SK-MEL-5 (cell line): ENCODE data around the gene WDR11. TPM values are rescaled to one million over a fixed set of nuclear protein-coding genes. Genes with fewer than 3 reads are reported as not detected.
A peak's percentile ranks its signal among the peaks of the same experiment; 100 is the strongest.

Source experiments
- DNase-seq: peaks from one replicate; pipeline ENCODE4 v3.0.0-alpha.2; 2016; ENCODE audit warnings: low read depth, low spot score
- in situ Hi-C: cut with HindIII; loops from 2 replicates; pipeline ENCODE4 v1.10.0; 2016; ENCODE audit warnings: low sequenced_read_pairs, high pct_unique_total_duplicates, low pct_unique_long_range_greater_than_20kb
- polyA plus RNA-seq, 2 experiments: library from polyadenylated mRNA; depleted of rRNA; stranded (reverse); fragments of >200 nt; gene quantifications; 2 replicates each; pipeline ENCODE4 v1.2.3, GENCODE V29; 2015
- total RNA-seq: library from RNA; depleted of rRNA; stranded (reverse); fragments of >200 nt; shearing (Covaris generic); gene quantifications from 2 replicates; pipeline ENCODE4 v1.2.3, GENCODE V29; 2014; rRNA removed

Gene WDR11, protein sequence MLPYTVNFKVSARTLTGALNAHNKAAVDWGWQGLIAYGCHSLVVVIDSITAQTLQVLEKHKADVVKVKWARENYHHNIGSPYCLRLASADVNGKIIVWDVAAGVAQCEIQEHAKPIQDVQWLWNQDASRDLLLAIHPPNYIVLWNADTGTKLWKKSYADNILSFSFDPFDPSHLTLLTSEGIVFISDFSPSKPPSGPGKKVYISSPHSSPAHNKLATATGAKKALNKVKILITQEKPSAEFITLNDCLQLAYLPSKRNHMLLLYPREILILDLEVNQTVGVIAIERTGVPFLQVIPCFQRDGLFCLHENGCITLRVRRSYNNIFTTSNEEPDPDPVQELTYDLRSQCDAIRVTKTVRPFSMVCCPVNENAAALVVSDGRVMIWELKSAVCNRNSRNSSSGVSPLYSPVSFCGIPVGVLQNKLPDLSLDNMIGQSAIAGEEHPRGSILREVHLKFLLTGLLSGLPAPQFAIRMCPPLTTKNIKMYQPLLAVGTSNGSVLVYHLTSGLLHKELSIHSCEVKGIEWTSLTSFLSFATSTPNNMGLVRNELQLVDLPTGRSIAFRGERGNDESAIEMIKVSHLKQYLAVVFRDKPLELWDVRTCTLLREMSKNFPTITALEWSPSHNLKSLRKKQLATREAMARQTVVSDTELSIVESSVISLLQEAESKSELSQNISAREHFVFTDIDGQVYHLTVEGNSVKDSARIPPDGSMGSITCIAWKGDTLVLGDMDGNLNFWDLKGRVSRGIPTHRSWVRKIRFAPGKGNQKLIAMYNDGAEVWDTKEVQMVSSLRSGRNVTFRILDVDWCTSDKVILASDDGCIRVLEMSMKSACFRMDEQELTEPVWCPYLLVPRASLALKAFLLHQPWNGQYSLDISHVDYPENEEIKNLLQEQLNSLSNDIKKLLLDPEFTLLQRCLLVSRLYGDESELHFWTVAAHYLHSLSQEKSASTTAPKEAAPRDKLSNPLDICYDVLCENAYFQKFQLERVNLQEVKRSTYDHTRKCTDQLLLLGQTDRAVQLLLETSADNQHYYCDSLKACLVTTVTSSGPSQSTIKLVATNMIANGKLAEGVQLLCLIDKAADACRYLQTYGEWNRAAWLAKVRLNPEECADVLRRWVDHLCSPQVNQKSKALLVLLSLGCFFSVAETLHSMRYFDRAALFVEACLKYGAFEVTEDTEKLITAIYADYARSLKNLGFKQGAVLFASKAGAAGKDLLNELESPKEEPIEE
- 64.1 and 67.5 TPM in 2 replicates for total RNA-seq
- 58.4 and 61.6 TPM in 2 replicates for polyA plus RNA-seq (2015; cell fraction: cytosol; rRNA removed)
- polyA plus RNA-seq (2015; cell fraction: nucleus; rRNA removed): 194 and 245 TPM in 2 replicates

DNA sequence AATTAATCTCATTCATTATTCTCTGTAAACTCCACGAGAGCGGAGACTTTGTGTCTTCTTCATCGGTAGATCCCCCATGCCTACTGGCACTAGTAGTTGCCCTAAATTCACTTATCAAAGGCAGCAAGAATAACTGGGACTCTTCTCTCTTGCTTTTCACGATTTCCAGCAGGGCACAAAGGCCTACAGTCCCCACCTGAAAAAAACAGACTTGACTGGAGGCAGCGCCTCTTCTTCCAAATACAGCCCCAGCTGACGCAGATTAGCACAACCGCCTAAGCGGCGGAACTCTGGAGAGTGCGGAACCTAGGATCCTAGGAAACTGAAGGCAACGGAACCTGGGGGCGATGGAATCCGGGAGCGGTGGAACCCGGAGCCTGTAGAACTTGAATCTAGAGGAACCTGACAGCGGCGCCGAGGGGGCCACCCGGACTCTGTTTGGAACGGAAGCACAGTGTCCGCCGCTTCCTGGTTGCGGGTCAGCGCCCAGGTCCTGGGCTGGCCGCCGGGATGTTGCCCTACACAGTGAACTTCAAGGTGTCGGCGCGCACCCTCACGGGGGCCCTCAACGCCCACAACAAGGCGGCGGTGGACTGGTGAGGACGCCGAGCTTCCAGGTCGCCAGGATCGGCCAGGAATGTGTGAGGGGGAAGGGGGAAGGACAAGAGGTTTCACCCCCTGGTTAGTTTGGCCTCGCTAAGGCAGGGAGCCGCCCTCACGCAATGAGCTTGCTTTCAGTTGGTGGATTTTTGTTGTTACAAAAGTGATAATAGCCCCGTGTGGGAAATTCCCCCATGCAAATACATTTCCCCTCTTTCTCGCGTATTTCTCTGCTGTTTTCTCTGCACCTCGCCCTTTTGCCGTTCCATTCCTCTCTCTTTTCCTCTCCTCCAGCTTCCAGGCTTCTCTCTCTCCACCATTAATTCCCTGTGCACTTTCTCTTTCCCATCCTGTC lies at the start of gene WDR11:
Gene WDR11 (plus strand): TSS at position 452 of the 955 bp plus-strand sequence. CDS start 59 bp downstream, at position 511.
- DNase-seq: peak; percentile 91
- in situ Hi-C loops: no loop called here

DNA sequence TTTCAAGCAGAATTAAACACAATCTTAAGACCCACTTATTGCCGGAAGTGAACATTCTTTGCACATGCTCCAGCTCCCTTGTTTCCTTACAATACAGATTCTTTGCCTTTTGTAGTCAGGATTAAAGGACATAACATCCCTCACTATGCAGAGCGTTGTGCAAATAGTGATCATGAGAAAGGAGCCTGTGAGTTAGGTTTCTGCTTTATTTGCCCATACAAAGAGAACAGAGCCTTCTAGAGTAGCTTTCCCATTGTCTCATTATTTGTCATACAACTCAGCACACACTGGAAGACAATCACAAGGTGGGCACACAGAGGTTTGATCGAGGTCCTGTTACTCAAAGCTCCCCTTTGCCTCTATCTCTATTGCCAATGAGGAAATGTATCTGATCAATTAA lies 48.2 kb upstream of the WDR11 start:
- no peak for DNase-seq
- in situ Hi-C loops: no loop called here

DNA sequence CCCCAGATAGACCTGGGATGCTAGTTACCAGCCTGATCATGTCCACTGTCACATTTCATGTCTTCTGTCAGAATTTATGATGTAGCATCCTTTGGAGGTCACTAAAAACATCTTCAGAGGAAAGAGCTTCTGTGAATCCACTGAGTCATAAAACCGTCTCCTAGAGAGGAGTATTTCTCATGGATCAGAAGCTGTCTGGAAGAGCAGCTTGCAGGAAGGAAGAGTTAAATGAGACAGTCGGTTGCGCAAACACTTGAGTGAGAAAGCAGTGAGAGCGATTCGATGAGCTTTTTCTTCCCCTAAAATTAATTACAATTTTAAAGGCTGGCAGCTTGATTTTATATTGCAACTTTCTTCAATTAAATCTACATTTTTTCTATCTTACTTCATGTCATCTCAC lies 47.2 kb upstream of the WDR11 start:
- in situ Hi-C loops: no loop called here
- DNase-seq: no peak

DNA sequence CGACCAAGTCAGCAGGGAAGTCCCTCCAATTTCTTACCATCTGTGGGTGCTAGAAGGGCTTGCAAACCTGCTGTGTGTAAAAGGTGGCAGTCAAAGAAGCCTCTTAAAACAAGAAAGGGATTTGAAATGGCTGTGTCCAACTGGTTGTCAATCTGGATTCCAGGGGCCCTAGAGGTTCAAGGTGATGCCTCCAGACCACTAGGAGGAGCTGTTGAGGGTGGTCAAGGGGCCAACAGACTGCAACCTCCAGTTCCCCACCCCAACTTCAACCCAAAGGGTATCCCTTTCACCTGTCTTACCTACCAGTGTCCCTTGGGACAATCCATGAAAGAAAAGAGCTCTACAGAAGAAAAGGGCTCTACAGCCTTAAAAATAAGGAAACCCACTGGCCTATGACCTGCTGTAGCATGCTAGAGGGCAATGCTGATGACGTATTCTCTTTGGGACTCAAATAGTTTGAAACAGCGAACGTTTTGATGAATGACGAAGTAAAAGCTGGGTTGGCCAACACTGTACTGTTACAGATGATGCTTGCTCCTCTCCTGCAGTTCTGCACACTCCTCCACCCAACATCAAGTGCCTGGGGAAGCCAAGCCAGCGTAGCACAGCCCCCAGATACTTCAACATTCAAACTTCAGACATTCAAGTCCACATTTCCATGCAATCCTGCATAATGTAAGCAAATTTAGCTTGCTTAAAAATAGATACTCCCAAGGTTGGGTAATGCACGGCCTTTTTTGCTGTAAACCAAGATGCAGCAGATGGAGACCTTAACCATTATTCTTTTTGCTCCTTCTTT lies 45.9 kb upstream of the WDR11 start:
- in situ Hi-C loops: no loop called here

DNA sequence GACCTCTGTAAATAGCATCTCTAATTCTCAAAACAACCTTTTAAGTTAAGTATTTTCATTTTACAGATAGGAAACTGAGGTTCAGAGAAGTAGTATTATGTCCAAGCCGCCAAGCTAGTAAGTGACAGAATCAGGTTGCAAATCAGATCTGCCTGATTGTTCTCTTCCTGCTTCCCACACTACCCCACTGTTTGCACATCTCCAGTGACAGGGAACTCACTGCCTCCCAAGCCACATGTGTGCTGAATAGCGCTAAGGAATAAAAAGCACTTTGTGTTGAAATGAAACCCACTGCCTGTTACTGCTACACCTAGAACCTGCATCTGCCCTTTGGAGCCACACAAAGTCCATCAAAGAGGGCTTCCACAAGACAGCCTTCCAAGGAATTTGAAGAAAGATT lies 45.1 kb upstream of the WDR11 start:
- no peak for DNase-seq
- in situ Hi-C loops: no loop called here

More for the DNA sequence above, 45.9 kb upstream of the WDR11 start:
- DNase-seq: no peak

DNA sequence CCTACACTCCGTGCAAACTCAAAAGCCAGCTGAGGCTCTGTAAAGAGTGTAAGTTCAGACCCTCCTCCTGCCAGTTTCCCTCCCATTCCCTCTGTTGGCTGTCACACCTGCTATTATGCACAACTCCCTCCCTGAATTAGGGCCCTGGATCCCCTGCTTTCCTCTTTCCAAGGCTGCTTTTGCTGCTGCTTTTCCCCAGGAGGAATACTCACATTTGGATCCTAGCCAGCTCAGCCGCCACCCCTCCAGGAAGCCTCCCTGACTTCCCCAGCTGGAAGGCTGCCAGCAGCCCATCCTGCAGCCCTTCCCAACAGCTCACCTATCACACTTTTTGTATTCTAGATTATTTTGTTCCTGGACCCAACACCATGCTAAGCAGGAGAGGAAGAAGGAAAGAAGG lies 40.9 kb upstream of the WDR11 start:
- in situ Hi-C loops: no loop called here
- DNase-seq: no peak

DNA sequence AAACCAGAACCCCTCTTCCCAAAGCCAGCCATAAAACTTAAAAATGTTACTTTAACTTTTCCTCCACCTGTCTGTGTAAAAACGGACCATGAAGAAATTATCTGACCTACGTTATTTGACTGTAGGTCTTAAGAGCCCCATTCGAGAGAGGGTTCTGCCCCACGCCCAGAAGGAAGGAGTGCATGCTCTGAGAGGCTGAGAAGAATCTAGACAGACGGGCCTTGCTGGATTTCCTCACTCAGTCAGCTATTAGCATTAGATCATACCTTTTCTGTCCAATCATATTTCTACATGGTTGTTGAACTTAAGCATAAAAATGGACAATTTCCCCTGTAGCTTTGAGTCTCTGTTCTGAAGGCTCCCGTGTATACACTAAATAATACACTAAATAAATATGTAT lies 38.1 kb upstream of the WDR11 start:
- in situ Hi-C loops: no loop called here
- DNase-seq: no peak

DNA sequence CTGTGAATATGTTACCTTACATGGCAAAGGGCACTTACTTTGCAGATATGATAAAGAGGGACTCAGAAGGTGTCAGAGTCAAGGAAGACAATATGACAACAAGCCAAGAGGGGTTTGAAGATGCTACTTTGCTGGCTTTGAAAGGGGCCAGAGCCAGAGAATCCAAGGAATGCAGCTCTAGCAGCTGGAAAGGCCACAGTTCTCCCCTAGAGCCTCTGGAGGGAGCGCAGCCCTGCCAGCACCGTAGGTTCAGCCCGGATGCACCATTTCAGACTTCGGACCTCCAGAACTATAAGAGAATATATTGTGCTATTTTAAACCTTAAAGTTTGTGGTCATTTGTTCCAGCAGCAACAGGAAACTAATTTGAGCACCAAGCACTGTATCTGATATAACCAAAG lies 32.9 kb upstream of the WDR11 start:
- in situ Hi-C loops: no loop called here
- no peak for DNase-seq

DNA sequence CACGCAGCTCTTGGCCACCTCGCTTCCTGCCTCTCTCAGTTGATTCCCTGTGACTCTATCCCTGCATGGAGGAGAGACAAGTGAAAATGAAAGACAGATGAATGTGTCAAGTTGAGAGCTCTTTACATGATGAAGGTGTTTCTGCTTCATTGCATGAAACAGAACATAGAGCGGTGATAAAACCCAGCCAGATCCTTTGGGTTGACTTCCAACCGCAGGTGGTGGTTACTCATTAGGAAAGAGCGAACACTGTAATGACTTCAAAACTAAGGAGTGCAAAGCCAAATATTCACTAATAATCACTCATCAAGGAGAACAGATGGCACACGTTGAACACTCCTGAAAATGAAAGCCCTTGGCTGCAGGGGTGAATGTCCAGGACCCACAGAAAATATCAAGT lies 31.8 kb upstream of the WDR11 start:
- in situ Hi-C loops: no loop called here
- no peak for DNase-seq

DNA sequence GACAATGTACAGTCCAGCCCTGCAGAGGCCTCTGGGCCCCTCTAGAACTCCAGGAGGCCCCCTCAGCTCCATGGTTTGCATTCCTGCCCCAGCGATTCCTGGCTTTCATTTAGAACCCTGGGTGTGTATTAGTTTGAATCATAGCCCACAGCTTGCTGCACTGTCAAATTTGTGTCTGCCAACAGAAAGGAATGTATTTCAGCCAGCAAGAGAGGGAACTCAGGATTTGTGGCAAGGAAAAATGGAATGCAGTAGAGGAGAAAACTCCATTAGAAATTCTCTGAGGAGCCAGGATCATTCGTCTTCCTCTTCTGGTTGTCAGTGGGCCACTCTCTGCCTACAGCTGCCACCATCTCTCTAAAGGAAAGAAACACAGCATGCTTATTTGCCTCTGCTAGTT lies 27.9 kb upstream of the WDR11 start:
- in situ Hi-C loops: no loop called here
- DNase-seq: no peak

DNA sequence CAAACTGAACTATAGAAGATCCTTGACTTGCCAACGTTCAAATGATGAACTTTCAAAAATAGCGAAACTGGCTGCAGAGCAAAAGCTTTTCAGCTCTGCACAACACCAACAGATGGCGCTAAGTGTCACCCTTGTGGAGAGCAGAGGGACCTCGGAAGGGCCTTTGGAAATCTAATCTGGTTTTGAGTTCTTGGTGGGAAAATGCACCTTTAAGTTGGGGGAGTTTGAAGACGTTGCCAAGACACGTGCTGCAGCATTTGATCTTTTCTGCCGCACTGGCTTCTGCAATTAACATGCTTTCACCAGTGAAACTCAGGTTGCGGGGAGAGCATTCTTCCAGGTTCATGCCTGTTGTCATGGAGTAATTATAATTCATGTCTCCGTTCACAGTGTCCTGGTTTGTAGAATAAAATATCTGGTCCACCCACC lies 26.3 kb upstream of the WDR11 start:
- in situ Hi-C loops: no loop called here
- peak; percentile 75 for DNase-seq

DNA sequence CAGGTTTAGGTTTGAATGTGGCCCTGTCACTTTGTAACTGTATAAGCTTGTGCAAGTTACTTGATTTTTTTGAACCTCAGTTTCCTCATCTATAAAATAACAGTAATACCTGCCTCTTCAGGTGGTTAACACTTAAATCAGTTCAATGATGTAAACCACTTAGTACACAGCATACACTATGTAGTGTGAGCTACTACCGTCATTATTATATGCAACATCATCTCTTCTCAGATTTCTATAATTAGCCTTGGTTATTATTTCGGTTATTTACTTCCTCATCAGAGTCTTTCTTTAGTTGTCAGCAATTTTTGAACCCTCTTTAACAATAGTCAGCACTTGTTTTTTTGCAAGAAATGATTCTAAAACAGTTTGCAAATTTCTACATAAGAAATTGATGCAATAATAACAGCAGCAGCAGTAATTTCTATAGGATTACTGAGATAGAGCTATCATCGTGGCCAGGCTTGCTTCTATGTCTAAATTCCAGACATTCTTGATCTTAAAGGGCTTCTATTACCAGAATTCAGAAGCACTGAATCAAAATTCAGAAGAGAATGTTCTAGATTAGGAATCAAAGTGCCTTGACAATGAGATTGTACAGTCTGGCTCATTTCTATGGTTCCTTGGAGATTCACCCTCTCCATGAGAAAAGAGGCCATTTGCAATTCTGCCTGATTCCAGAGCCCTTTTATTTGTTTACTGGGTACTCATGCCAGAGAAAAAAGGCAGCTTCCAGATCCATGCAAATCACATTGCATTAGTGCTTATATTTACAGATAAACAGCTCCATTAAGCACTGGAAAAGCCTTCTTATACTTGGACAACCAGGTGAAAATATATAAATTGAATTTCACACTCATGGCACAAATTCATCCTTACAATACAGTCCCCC lies 25.0 kb upstream of the WDR11 start:
- no peak for DNase-seq
- in situ Hi-C loops: no loop called here

DNA sequence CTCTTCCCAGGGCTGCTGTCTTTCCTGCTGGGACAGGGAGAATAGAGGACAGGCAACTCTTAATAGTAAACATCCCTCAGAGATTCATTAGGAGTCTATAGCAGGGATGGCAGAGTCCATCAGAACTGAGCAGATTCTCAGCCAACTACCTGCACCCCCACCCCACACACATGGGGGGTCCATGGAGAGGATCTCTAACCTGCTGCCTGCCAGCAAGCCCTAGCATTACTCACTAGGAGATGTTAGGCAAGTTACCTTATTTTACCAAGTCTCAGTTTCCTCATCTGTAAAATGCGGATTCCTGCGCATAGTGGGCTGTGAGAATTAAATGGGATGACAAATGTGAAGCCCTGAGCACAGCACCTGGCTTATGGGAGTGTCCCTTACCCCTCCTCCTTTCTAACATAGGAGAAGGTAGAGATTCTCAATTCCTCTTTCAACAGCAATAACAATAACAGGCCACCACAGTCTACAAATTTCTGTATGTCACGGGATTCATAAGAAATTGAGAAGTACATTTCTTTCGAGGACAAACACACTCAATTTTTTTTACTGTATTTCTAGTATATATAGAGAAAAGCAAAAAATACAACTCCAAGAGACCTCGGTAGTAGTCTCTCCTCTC lies 23.8 kb upstream of the WDR11 start:
- DNase-seq: no peak
- in situ Hi-C loops: no loop called here

DNA sequence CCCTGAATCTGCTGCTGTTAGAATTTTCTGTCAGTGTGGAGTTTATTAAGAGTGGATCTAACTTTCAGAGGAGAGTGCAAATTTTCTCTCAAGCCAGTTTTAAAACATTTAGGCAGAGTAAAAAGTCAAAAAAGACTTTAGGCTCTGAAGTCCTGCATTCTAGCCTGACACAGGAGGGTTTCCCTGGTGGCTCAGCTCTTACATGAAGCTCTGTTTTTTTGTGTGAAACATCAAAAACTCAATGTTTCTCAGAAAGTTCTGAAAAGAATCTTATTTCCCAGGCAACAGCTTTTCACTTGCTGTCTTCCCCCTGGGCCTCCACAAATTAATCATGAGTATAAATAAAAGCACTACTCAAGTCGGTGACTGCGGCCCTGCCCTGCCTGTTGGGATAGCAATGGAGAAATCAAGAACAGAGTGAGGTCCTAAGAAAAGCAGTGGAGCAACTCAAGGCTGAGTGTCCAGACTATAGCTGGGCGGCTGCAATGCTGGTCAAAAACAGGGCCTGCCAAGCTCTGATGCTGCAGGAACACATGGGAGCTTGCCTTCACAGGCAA lies 22.3 kb upstream of the WDR11 start:
- in situ Hi-C loops: no loop called here
- DNase-seq: no peak

DNA sequence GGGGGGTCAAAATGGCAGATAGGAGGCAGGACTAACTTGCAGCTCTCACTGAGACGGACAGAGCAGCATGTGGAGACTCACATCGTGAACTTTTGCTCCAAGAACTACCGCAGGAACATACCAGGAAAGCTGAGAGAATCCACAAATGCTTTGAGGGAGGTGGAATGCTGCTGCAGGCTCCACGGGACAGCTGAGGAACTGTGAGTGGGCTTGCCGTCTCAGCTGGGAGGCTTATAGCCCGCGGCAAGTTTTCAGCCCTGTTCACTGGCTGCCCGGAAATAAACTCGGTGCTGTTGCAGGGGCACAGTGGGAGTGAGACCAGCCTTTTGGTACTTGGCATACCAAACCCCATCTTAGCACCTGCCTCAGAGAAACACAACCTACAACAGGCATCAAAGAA lies 19.1 kb upstream of the WDR11 start:
- in situ Hi-C loops: no loop called here
- DNase-seq: no peak
